ENCODE results near the gene C1QTNF6. TPM values are rescaled to one million over a fixed set of nuclear protein-coding genes. Genes with fewer than 3 reads are reported as not detected.

C1QTNF6 gene
- total and polyA plus RNA-seq, 7 experiments from 2014 or later = 1.1 to 27.6 (median 14.5) TPM

DNA sequence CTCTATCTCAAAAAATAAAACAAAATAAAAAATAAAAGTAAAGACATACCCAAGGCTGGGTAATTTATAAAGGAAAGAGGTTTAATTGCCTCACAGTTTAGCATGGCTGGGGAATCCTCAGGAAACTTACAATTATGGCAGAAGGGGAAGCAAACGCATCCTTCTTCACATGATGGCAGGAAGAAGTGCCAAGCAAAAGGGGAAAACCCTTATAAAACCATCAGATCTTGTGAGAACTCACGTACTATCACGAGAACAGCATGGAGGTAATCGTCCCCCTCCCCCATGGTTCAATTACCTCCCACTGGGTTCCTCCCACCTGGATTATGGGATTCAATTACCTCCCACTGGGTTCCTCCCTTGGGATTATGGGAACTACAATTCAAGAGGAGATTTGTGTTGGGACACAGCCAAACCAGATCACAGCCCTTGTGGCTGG lies 32.5 kb upstream of the C1QTNF6 start:
- Histone ChIP-seq H3K4me1 (ENCODE audit: control insufficient read depth in 2 of 2, insufficient read depth in 2 of 2, low read length in 2 of 2) (peaks cover 76 to 87% of the 10 kb centered on the region in 2 donors), H3K4me3 (ENCODE audit: low read length) (peak overlapping the region; percentile 55), H3K27me3 (ENCODE audit: control insufficient read depth in 2 of 2, insufficient read depth in 2 of 2, low read length in 2 of 2) (no peaks in the 10 kb centered on the region), H3K36me3 (ENCODE audit: control insufficient read depth in 2 of 3, insufficient read depth in 3 of 3, low read length in 3 of 3) (peaks cover 2 to 18% (median 10%) of the 10 kb centered on the region in 3 experiments), H3K9me3 (ENCODE audit: control insufficient read depth in 2 of 3, low read length in 3 of 3) (no peaks in the 10 kb centered on the region), H3K27ac (ENCODE audit: low read depth, low read length) (peak overlapping the region; percentile 77)
- Mint-ChIP-seq H3K4me3 (peak overlapping the region; percentile 74 to 92 (median 83)), H3K9me3 (peaks cover 0 to 8% (median 2%) of the 10 kb centered on the region in 11 donors), H3K36me3 (peaks cover 12 to 67% (median 31%) of the 10 kb centered on the region in 5 donors), H3K27ac (peak overlapping the region; percentile 79 to 99 (median 95)), H3K4me1 (peaks cover 68 to 99% (median 94%) of the 10 kb centered on the region in 7 donors), H3K27me3 (no peaks in the 10 kb centered on the region)
- peak in 4 of 9 donors; percentile 43 to 47 (median 45) for DNase-seq
- no peak for ATAC-seq
- ChIA-PET POLR2A (interaction anchor here (11.3 to 22.1 kb wide), 3 partner anchors 11 to 21 kb away, joined by 256 to 335 read pairs (median 278); partner anchors contain the start of gene RAC2), CTCF (interaction anchor here (1.2 to 6.6 kb wide), 5 partner anchors 10 to 39 kb away, joined by 8 to 49 read pairs (median 37); partner anchors contain the start of gene RAC2)
- intact Hi-C loops (cut with micrococcal nuclease) = loop anchor here in 1 of 2 donors (10.0 kb wide), 1 partner anchor 454 kb away; the partner anchor contains the start of gene LGALS1

DNA sequence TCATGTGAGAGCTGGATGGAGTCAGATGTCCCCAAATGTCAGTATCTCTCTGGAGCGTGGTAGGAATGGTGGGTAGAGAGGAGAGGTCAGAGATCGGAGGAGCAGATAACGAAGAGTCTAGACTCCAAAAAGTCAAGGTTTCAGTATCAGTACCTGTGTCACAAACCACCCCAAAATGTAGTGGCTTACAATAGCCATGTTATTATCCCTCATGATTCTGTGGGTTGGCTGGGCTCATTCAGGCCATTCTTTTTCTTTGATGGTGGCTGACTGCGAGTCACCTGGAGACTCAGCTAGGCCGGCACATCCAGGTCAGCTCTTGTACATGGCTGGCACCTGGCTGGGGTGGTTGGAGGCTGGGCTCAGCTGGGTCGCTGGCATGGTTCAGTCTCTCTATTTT lies 31.5 kb upstream of the C1QTNF6 start:
- Histone ChIP-seq H3K4me1 (ENCODE audit: control insufficient read depth in 2 of 2, insufficient read depth in 2 of 2, low read length in 2 of 2) (peaks cover 67 to 83% of the 10 kb centered on the region in 2 donors), H3K36me3 (ENCODE audit: control insufficient read depth in 2 of 3, insufficient read depth in 3 of 3, low read length in 3 of 3) (peaks cover 0 to 13% (median under 1%) of the 10 kb centered on the region in 3 experiments), H3K4me3 (ENCODE audit: low read length) (peak overlapping the region; percentile 55), H3K27ac (ENCODE audit: low read depth, low read length) (peak overlapping the region; percentile 77), H3K9me3 (ENCODE audit: control insufficient read depth in 2 of 3, low read length in 3 of 3) (no peaks in the 10 kb centered on the region), H3K27me3 (ENCODE audit: control insufficient read depth in 2 of 2, insufficient read depth in 2 of 2, low read length in 2 of 2) (no peaks in the 10 kb centered on the region)
- H3K9me3 Mint-ChIP-seq = peaks cover 0 to 8% (median 2%) of the 10 kb centered on the region in 11 donors
- ATAC-seq (no peak), DNase-seq (peak in 2 of 9 donors; percentile 35 to 58)
- H3K27me3 Mint-ChIP-seq = no peaks in the 10 kb centered on the region
- H3K4me1 Mint-ChIP-seq = peaks cover 65 to 99% (median 92%) of the 10 kb centered on the region in 7 donors
- H3K27ac Mint-ChIP-seq = peak overlapping the region; percentile 79 to 99 (median 91)
- ChIA-PET POLR2A (interaction anchor here (0.6 to 22.1 kb wide), 8 partner anchors 12 to 443 kb away, joined by 3 to 335 read pairs (median 8); partner anchors contain the start of genes IFT27 and RAC2), CTCF (interaction anchor here (0.6 to 6.6 kb wide), 11 partner anchors 11 to 114 kb away, joined by 3 to 49 read pairs (median 8); partner anchors contain the start of gene RAC2)
- intact Hi-C loops (cut with micrococcal nuclease) = loop anchor here (1.0 kb wide), 7 partner anchors 11 to 42 kb away; partner anchors contain the start of gene RAC2 (in 1 of the 2)
- H3K4me3 Mint-ChIP-seq = peak overlapping the region; percentile 74 to 92 (median 83)
- H3K36me3 Mint-ChIP-seq = peaks cover 8 to 57% (median 31%) of the 10 kb centered on the region in 5 donors

DNA sequence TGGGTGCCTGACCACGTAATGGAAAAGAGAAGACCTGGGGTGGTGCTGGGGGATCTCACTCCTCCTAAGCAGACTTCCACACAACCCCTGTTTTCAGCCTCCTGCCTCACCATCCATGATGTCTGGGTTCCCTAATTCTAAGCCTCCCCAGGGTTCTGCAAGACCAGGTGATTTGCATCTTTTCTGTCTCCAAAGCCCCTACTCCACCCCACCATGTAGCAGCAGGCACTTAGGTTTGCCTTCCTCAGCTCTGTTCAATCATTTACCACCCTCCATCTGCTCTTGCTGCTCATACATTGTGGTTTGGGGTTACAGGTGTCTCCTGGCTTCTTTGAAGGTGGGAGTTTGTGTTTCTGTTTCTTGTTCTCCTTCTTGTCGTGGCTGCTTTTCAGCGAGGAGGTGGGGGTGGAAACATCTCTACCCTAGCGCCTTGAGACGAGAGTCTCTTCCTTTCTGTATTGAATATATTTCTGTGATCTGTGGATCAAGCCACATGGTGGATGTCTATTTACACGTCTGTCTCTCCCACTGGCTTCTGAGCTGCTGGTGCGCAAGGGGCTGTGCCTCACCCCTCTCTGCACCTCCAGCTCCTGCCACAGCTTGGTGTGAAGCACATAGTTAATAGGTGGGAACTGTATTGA lies 30.8 kb upstream of the C1QTNF6 start:
- no peaks in the 10 kb centered on the region for H3K27me3 Mint-ChIP-seq
- H3K9me3 Mint-ChIP-seq = peaks cover 0 to 8% (median 2%) of the 10 kb centered on the region in 11 donors
- peak overlapping the region; percentile 79 to 99 (median 91) for H3K27ac Mint-ChIP-seq
- ChIA-PET POLR2A (interaction anchor here (0.6 to 22.1 kb wide), 8 partner anchors 13 to 443 kb away, joined by 3 to 335 read pairs (median 8); partner anchors contain the start of genes IFT27 and RAC2), CTCF (interaction anchor here (0.6 to 6.6 kb wide), 9 partner anchors 11 to 98 kb away, joined by 3 to 49 read pairs (median 9); partner anchors contain the start of gene RAC2)
- H3K36me3 Mint-ChIP-seq = peaks cover 3 to 53% (median 31%) of the 10 kb centered on the region in 5 donors
- Histone ChIP-seq H3K4me3 (ENCODE audit: low read length) (peak overlapping the region; percentile 55), H3K9me3 (ENCODE audit: control insufficient read depth in 2 of 3, low read length in 3 of 3) (no peaks in the 10 kb centered on the region), H3K36me3 (ENCODE audit: control insufficient read depth in 2 of 3, insufficient read depth in 3 of 3, low read length in 3 of 3) (peaks cover 0 to 15% (median 0%) of the 10 kb centered on the region in 3 experiments), H3K27ac (ENCODE audit: low read depth, low read length) (peak overlapping the region; percentile 77), H3K27me3 (ENCODE audit: control insufficient read depth in 2 of 2, insufficient read depth in 2 of 2, low read length in 2 of 2) (no peaks in the 10 kb centered on the region), H3K4me1 (ENCODE audit: control insufficient read depth in 2 of 2, insufficient read depth in 2 of 2, low read length in 2 of 2) (peaks cover 61 to 76% of the 10 kb centered on the region in 2 donors)
- intact Hi-C loops (cut with micrococcal nuclease) = loop anchor here (1.0 kb wide), 7 partner anchors 11 to 42 kb away; partner anchors contain the start of gene RAC2 (in 1 of the 2)
- H3K4me1 Mint-ChIP-seq = peaks cover 62 to 99% (median 92%) of the 10 kb centered on the region in 7 donors
- peak; percentile 89 for ATAC-seq
- peak in 8 of 9 donors; percentile 59 to 97 (median 94) for DNase-seq
- H3K4me3 Mint-ChIP-seq = peak overlapping the region; percentile 74 to 92 (median 83)

DNA sequence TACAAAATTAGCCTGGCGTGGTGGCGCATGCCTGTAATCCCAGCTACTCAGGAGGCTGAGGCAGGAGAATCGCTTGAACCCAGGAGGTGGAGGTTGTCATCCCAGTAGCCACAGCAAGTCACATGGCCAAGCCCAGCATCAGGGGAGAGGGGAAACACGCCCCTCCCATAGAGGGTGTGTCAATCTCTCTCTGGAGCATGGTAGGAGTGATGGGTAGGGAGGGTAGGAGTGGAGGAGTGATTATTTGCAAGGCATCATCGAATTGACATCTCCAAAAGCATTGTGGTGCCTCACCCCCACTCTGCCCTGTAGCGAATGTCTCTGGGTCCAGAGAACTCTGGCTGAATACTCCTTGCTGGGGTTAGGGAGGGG lies 30.3 kb upstream of the C1QTNF6 start:
- Mint-ChIP-seq H3K9me3 (peaks cover 0 to 8% (median 2%) of the 10 kb centered on the region in 11 donors), H3K4me3 (peak overlapping the region; percentile 74 to 92 (median 83)), H3K4me1 (peaks cover 61 to 99% (median 91%) of the 10 kb centered on the region in 7 donors), H3K27me3 (no peaks in the 10 kb centered on the region), H3K36me3 (peaks cover 3 to 48% (median 29%) of the 10 kb centered on the region in 5 donors), H3K27ac (peak overlapping the region; percentile 89 to 99 (median 95))
- CTCF ChIA-PET = interaction anchor here (1.3 to 6.6 kb wide), 7 partner anchors 11 to 50 kb away, joined by 4 to 49 read pairs (median 15); partner anchors contain the start of gene RAC2
- peak overlapping the region; percentile 35 for H3K4me3 ChIP-seq (ENCODE audit: low read length)
- peaks cover 0 to 15% (median 2%) of the 10 kb centered on the region in 3 experiments for H3K36me3 ChIP-seq (ENCODE audit: control insufficient read depth in 2 of 3, insufficient read depth in 3 of 3, low read length in 3 of 3)
- DNase-seq (no peak), ATAC-seq (no peak)
- POLR2A ChIA-PET = interaction anchor here (0.6 to 22.1 kb wide), 7 partner anchors 14 to 442 kb away, joined by 3 to 335 read pairs (median 13); partner anchors contain the start of genes IFT27 and RAC2
- H3K27ac ChIP-seq (ENCODE audit: low read depth, low read length) = peak overlapping the region; percentile 77
- H3K9me3 ChIP-seq (ENCODE audit: control insufficient read depth in 2 of 3, low read length in 3 of 3) = no peaks in the 10 kb centered on the region
- peaks cover 56 to 71% of the 10 kb centered on the region in 2 donors for H3K4me1 ChIP-seq (ENCODE audit: control insufficient read depth in 2 of 2, insufficient read depth in 2 of 2, low read length in 2 of 2)
- intact Hi-C loops (cut with micrococcal nuclease) = no loop called here
- H3K27me3 ChIP-seq (ENCODE audit: control insufficient read depth in 2 of 2, insufficient read depth in 2 of 2, low read length in 2 of 2) = no peaks in the 10 kb centered on the region

DNA sequence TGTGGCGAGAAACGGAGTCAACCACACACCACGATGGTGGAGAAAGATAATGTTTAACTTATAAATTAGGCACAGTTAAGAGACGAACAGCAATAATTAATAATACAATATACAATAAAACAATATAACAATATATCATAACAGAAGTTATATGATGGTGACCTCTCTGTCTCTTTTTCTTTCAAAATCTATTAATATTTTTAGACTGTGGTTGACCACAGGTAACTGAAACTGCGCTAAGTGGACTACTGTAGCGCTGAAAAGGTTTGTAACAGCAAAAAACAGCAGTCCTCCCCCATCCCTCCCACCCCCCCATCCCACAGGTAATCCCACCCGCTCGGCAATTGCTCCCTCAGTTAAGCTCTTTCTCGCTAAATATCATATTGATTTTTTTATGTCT lies 27.8 kb upstream of the C1QTNF6 start:
- Histone ChIP-seq H3K4me3 (ENCODE audit: low read length) (no peak overlapping the region), H3K4me1 (ENCODE audit: control insufficient read depth in 2 of 2, insufficient read depth in 2 of 2, low read length in 2 of 2) (peaks cover 36 to 47% of the 10 kb centered on the region in 2 donors), H3K27ac (ENCODE audit: low read depth, low read length) (no peak overlapping the region), H3K36me3 (ENCODE audit: control insufficient read depth in 2 of 3, insufficient read depth in 3 of 3, low read length in 3 of 3) (peaks cover 0 to 14% (median 3%) of the 10 kb centered on the region in 3 experiments), H3K27me3 (ENCODE audit: control insufficient read depth in 2 of 2, insufficient read depth in 2 of 2, low read length in 2 of 2) (no peaks in the 10 kb centered on the region), H3K9me3 (ENCODE audit: control insufficient read depth in 2 of 3, low read length in 3 of 3) (no peaks in the 10 kb centered on the region)
- H3K27me3 Mint-ChIP-seq = no peaks in the 10 kb centered on the region
- ATAC-seq (no peak), DNase-seq (no peak)
- H3K9me3 Mint-ChIP-seq = peaks cover 0 to 4% (median 0%) of the 10 kb centered on the region in 11 donors
- H3K27ac Mint-ChIP-seq = peak overlapping the region in 6 of 9 donors; percentile 33 to 97 (median 88)
- intact Hi-C loops (cut with micrococcal nuclease) = no loop called here
- H3K36me3 Mint-ChIP-seq = peaks cover 3 to 27% (median 25%) of the 10 kb centered on the region in 5 donors
- CTCF ChIA-PET = interaction anchor here (0.6 to 6.6 kb wide), 7 partner anchors 10 to 44 kb away, joined by 3 to 49 read pairs (median 15); partner anchors contain the start of gene RAC2
- POLR2A ChIA-PET = interaction anchor here (1.7 to 22.1 kb wide), 5 partner anchors 9 to 25 kb away, joined by 6 to 335 read pairs (median 256); partner anchors contain the start of gene RAC2
- H3K4me1 Mint-ChIP-seq = peaks cover 48 to 90% (median 82%) of the 10 kb centered on the region in 7 donors
- H3K4me3 Mint-ChIP-seq = peak overlapping the region in 4 of 10 donors; percentile 32 to 84 (median 46)

DNA sequence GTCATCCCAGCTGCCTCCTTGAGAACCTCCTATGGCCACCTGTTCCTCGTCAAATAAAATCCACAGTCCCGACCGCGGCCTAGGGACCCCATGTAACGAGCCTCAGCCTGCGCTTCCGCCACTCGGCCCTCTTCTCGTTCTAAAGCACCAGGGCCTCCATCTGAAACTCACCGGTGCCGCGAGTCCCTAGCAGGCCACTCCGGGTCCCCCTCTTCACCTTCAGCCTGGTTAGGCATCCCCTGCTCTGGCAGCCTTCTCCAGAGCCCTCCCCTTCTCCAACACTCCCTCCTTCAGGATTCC lies 26.6 kb upstream of the C1QTNF6 start:
- ChIA-PET CTCF (interaction anchor here (0.6 to 6.6 kb wide), 2 partner anchors 45 to 101 kb away, joined by 3 to 49 read pairs; no protein-coding TSS in a partner anchor), POLR2A (interaction anchor here (0.8 to 22.1 kb wide), 4 partner anchors 11 to 83 kb away, joined by 3 to 335 read pairs (median 267); partner anchors contain the start of gene RAC2)
- no peak for ATAC-seq
- H3K27me3 Mint-ChIP-seq = no peaks in the 10 kb centered on the region
- H3K27ac ChIP-seq (ENCODE audit: low read depth, low read length) = no peak overlapping the region
- peak overlapping the region in 8 of 9 donors; percentile 17 to 93 (median 62) for H3K27ac Mint-ChIP-seq
- peaks cover 41 to 88% (median 80%) of the 10 kb centered on the region in 7 donors for H3K4me1 Mint-ChIP-seq
- H3K4me1 ChIP-seq (ENCODE audit: control insufficient read depth in 2 of 2, insufficient read depth in 2 of 2, low read length in 2 of 2) = peaks cover 24 to 41% of the 10 kb centered on the region in 2 donors
- H3K36me3 Mint-ChIP-seq = peaks cover 0 to 25% (median 20%) of the 10 kb centered on the region in 5 donors
- H3K4me3 Mint-ChIP-seq = peak overlapping the region in 5 of 10 donors; percentile 11 to 84 (median 34)
- intact Hi-C loops (cut with micrococcal nuclease) = no loop called here
- no peaks in the 10 kb centered on the region for H3K9me3 ChIP-seq (ENCODE audit: control insufficient read depth in 2 of 3, low read length in 3 of 3)
- H3K36me3 ChIP-seq (ENCODE audit: control insufficient read depth in 2 of 3, insufficient read depth in 3 of 3, low read length in 3 of 3) = peaks cover 0 to 14% (median 3%) of the 10 kb centered on the region in 3 experiments
- H3K9me3 Mint-ChIP-seq = no peaks in the 10 kb centered on the region
- no peak overlapping the region for H3K4me3 ChIP-seq (ENCODE audit: low read length)
- no peaks in the 10 kb centered on the region for H3K27me3 ChIP-seq (ENCODE audit: control insufficient read depth in 2 of 2, insufficient read depth in 2 of 2, low read length in 2 of 2)
- DNase-seq = no peak

All from naive thymus-derived CD4-positive, alpha-beta T cell (primary cell).